Kidney glomerular epithelial cell (primary cell): ENCODE results near the gene NUF2.
"Not testable (repeated sequence)": the region's sequence is repeated elsewhere in the genome, so short reads cannot be mapped to it uniquely, and the experiment has no call there.

Experiments
- DNase-seq: peaks from one replicate; lab custom pipeline; 2025; lab: John Stamatoyannopoulos, UW

The NUF2 gene

DNA sequence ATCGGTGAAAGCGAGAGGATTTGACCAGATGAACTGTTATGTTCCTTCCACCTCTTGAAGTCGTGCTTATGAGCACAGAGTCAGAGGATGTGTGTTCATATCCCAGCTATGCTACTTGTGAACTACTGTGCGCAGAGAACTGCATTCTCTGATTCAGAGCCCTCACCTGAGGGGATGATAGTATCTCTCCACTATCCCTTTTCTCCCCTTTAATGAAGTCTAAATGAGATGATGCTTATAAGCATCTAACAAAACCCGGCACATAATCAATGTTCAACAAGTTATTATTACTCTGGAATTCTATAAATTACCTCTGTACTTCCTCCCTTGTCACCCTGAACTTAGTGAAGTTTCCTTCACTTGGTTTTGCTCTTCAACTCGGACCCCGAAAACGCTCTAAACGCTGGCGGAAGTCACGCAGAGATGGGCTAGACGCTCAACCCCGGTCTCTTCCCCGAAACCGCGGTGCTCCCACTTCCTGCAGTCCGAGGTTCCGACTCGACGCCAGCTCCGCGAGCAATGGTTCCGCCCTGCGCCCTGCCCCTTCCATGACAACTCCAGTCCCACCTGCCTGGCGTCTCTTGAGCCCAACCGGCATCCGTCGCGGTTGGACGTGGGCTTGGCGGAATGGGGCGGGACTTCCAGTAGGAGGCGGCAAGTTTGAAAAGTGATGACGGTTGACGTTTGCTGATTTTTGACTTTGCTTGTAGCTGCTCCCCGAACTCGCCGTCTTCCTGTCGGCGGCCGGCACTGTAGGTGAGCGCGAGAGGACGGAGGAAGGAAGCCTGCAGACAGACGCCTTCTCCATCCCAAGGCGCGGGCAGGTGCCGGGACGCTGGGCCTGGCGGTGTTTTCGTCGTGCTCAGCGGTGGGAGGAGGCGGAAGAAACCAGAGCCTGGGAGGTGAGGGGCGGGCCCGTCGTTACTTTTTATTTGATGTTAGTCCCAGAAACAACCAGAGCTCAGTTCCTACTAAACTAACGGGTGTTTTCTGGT is at the start of gene NUF2:
NUF2 (plus strand) TSS at position 644 of the 995 bp plus-strand sequence. CDS start 4,098 bp downstream, outside the sequence.
- peak; percentile 98 for DNase-seq

DNA sequence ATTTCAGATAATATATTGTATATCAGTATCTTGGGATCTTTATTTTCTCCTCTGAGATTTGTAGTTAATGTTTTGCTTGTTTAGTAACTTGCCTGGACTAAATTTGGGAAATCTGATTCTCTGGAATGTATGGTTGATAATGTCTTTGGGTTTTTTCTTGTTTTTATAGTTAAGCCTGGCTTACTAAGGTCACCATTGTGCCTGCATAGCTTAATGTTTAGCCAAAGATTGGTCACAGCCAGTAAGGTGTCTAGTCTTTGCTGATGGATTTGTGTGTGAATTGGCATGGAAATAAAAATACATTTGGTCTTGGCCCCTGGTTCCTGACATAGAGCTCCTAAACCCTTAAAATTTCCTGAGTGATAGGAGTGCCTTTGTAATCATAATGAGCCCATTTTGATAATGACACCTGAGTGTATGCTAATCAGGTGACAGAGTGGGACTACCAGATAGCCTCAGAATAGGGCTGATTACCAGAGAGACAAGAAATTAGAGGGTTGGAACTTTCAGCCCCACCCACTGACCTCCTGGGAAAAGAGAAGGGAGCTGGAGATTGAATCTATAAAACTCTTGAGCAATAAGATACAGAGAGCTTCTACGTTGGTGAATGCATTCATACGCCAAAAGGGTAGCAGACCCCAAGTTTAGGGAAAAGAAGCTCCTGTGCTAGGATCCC is 47.9 kb upstream of the NUF2 start:
- DNase-seq, result peak; percentile 97

DNA sequence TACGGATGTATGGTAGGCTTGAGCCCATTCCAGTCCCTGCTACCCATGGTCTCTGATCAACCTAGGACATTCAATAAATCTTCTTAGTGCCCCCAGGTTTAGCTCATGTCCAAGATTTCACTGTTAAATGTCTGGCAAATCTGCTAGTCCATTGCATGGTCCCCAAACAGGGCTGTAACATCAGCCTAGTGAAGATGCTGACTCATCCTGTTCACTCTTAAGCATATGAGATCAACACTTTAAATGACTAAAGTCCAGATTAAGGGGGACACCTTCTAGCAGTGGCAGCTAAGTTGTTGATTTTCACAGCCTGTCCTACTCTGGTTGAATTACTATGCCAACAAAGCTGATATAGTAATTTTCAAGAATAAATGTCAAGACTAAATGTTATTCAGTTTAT is 46.5 kb upstream of the NUF2 start:
- no peak for DNase-seq

DNA sequence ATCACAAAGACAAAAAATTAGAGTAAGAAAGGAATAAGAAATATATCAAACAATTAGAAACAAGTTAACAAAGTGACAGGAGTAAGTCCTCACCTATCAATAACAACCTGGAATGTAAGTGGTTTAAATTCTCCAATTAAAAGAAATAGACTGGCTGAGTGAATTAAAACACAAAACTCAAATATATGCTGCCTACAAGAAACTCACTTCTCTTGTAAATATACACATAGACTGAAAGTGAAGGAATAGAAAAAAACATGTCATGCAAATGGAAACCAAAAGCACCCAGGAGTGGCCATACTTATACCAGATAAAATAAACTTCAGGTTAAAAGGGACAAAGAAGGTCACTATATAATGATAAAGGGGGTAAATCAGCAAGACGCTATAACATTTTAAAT is 43.2 kb upstream of the NUF2 start:
- DNase-seq, result no peak

DNA sequence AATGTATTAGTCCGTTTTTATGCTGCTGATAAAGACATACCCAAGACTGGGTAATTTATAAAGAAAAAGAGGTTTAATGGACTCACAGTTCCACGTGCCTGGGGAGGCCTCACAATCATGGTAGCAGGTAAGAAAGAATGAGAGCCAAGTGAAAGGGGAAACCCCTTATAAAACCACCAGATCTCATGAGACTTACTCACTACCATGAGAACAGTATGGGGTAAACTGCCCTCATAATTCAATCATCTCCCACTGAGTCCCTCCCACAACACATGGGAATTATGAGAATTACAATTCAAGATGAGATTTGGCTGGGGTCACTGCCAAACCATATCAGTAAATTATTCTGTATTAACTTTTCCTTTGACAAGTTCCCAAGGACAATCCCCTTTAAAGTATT is 36.9 kb upstream of the NUF2 start:
- DNase-seq, result not testable (repeated sequence)

DNA sequence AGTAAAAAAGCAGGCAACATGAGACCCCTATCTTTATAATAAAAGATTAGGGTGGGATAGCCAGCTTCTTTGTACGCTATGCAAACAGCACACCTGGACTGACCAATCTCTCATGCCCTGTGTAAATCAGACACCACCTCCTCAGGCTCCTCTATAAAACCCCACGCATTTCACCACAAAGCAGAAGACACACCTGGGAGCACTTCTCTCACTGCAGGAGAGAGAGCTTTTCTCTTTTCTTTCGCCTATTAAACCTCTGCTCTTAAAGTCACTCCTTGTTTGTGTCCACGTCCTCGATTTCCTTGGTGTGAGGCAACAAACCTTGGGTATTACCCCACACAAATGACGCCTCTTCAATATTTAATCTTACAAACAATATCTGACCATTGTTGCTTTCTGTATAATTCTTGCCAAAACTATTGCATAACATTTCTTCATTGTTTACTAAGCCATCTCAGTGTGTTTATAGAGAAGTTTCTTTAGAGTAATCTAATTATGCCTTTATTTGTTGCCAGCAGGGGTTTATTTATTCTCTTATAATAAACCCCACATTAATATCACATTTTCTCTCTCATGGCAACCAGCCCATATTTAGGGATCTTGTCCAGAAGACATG is 31.6 kb upstream of the NUF2 start:
- no peak for DNase-seq

DNA sequence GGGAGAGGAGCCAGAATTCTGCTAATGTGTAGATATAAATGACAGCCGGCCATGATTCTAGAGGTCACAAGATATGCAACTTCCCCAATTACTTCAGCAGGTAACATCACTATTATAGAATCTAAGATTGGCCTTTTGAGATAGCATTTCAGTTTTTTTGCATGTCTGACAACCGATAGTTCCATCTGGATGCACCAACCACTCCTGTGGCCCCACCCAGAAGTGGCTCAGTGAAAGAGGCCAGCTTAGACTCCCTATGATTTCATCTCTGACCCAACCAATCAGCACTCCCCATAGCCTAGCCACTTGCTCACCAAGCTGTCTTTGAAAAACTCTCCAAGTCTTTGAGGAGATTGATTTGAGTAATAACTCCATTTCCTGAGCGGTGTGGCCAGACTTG is 30.3 kb upstream of the NUF2 start:
- no peak for DNase-seq

DNA sequence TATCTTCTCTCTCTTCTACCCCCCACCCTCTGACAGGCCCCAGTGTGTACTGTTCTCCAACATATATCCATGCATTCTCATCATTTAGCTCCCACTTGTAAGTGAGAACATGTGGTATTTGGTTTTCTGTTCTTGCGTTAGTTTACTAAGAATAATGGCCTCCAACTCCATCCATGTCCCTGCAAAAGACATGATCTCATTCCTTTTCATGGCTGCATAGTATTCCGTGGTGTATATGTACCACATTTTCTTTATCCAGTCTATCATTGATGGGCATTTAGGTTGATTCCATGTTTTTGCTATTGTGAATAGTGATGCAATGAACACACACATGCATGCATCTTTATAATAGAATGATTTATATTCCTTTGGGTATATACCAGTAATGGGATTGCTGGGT is 29.6 kb upstream of the NUF2 start:
- not testable (repeated sequence) for DNase-seq

DNA sequence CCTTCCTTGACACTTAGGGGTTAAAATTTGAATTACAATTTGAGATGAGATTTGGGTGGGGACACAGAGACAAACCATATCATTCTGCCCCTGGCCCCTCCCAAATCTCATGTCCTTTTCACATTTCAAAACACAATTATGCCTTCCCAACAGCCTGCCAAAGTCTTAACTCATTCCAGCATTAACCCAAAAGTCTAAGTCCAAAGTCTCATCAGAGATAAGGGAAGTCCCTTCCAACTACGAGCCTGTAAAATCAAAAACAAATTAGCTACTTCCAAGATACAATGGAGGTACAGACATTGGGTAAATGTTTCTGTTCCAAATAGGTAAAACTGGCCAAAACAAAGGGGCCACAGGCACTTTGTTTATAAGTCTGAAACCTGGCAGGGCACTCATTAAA is 28.3 kb upstream of the NUF2 start:
- DNase-seq, result not testable (repeated sequence)

DNA sequence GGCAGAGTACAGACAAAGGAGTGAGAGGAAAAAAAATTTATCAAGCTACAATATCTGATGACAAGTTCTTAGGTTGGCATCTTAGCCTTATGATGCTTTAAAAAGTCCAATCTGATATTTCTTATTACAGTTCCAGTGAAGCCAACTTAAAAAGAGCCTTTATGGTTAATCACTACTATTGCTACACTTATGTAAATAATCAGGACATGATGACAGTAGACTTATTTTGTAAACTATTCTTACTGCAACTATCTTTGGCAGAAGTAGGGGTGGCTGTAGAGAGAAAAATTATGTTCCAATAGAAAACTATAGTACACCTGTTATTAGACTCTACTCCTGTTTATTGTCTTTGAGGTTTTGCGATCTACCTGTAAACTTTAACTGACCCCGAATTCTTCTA is 25.8 kb upstream of the NUF2 start:
- no peak for DNase-seq

DNA sequence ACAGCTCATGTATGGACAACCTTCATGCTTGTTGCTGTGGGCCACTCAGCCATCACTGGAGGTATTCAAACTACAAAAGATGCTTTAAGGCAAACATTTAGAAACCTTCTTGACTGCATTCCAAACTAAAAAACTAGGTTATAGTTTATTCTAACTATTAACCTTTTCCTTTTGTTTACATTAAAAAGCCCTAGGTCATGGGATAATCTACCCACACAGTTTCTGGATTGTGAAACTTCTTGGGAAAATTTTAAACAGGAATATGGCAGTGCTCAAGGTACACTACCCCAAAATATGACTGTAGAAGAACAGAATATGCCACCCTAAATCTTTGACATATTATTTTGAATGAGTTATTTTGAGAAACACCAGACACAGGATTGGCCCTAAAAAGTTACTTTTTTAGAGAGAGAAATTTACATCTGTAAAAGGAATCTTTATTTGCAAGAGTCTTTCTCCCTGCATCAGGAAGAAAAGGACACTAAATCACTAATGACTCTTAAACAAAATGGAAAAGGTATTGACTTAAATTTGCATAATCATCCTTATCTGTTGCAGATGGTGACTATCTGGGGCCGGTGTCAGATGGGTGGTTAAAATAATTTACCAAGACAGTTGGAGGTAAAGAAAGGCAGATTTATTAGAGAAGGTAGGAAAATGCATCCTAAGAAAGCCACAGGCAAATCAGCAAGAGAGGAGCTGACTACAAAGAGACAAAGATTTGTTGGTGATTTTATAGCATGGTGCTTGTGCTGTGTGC is 25.1 kb upstream of the NUF2 start:
- DNase-seq, result no peak

DNA sequence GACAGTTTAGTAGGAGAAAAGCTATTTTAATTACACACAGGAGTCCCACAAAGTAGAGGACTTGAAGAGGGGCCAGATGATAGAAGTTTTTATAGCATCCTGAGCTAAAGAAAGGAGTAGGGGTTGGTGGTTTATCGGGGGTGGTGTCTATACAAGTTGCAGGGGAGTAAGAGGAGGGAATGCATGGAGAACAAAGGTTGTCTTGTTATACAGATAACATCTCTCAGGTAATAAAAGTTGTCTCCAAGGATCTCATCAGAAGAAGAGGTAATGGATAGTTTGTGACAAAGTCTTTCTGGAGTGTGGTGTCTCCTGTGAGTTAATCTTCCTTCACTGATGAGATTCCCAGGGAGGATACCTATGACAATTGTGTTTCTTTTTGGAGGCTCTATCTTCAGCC is 23.4 kb upstream of the NUF2 start:
- DNase-seq, result no peak

DNA sequence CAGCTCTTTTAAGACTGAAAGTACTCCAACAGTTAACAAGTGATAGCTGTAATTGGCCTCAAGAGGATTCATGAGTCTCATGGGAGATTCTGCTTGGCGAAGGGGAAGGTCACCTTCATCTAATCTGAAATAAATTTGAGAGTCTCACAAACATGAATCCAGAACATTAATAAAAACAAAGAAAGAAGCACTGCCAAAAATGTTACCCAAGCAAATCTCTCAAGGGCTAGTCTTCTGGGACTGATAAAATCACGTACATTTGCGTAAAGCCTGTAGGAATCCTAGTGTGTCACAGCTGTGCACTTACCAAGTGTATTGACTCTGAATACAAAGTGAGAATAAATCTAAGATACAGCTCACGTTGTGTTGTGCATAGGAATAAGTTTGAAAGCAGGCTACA is 21.2 kb upstream of the NUF2 start:
- DNase-seq, result no peak

DNA sequence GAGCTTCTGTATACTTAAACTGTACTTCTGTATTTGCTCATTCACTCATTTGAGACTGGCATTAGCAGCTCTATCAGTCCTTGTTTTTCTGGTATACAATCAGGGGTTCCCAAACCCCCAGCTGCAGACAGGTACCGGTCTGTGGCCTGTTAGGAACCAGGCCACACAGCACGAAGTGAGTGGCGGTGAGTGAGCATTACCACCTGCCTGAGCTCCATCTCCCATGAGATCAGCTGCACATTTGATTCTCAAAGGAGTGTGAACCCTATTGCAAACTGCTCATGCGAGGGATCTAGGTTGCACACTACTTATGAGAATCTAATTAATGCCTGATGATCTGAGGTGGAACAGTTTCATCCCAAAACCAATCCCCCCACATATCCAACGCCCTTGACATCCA is 18.2 kb upstream of the NUF2 start:
- DNase-seq, result no peak

DNA sequence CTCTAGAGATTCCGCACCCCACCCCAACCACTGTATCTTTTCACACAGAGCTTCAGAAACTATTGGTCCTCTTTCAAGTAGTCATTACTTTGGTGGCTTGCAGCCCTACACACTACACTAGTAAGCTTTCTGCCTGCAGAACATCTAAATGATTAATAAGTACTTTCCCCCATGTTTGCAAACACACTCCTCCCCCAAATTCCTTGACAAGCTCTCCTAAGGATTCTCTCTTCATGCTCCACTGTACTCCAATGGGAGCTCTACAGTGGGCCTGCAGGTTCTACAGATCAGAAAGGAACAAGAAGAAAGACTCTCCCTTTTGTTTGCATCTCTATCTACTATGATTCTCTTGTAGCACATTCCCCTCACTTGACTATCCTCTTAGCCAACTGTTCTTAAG is 16.3 kb upstream of the NUF2 start:
- DNase-seq, result peak; percentile 76

DNA sequence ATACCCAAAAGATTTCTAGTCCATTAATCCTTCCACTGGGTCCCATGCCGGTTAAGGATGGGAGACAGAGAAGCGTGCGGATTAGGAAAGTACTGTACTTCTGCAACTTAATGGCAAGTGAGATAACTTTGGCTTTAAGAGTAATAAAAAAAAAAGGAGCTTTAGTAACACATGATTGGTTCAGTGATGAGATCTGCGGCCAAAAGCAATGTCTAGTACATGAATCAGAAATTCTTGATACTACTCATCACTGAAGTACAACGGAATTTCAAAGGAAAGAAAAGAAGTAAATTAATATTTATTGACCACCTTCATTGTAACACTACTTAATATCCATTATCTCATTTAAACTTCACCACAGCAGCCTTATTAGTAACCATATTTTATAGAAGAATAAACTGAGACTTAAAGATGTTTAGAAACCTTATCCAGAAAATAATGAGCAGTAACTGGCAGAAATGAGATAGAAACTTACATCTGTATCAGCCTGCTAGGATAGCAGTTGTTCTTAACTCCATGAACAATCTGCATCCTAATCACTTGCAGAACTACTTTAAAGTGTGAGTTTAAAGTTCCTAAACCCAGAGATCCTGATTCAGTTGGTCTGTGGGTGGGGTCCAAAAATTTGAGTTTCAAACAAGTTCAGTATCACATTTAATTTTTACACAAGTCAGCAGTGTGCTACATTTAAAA is 14.1 kb upstream of the NUF2 start:
- peak; percentile 97 for DNase-seq

DNA sequence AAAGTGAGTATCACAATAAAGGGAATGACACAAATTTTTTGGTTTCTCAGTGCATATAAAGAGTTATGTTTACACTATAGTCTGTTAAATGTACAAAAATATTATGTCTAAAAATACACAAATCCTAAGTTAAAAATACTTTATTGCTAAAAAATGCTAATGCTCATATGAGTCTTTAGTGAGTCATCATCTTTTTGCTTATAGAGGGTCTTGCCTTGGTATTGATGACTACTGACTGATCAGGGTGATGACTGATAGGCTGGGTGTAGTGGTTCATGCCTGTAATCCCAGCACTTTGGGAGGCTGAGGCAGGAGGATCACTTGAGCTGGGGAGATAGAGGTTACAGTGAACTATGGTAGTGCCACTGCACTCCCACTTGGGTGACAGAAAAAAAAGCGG is 12.9 kb upstream of the NUF2 start:
- DNase-seq, result no peak

DNA sequence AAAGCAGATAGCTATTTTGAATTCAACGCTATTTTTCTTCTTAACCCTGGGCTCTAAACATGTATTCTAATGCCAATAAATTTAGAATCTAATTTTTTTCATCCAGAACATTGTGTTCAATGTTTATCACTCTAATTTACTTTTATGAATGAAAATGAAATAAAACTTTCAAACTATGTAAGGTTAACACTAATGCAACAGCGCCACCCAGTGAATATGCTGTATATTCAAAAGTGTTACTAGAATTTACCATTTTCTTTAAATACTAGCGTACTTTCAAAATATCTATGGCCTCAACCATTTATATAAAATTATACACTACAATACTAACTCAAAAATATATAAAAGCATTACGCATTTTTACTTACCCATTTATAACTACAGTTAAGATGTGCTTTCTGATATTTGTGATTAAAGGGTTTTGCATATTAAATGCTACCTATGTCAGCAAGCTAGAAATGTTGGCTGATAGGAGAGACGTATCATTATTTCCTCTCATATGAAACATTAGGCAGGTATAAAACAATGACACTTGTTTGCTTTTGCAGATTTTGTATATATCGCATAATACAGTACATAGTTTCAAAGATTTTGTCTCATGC is 5.9 kb upstream of the NUF2 start:
- DNase-seq, result peak; percentile 78

DNA sequence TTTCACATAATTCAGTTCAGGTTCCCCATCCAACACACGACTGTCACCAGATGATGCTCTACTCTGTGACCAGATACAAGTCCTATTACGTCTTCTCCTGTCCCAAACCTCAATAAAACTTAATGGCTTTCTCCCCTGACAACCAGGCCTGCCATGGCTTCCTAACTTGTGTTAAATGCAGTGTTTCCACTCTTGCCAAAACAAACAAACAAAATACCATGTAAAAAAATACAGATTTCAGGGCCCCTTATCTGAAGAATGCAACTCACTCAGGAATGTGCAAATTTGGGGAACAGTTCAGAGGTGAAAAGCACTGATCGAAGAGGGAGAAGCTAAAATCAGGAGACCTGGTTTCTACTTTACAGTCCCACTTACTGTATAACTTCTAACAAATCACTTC is 863 bp upstream of the NUF2 start:
- DNase-seq, result peak; percentile 58

DNA sequence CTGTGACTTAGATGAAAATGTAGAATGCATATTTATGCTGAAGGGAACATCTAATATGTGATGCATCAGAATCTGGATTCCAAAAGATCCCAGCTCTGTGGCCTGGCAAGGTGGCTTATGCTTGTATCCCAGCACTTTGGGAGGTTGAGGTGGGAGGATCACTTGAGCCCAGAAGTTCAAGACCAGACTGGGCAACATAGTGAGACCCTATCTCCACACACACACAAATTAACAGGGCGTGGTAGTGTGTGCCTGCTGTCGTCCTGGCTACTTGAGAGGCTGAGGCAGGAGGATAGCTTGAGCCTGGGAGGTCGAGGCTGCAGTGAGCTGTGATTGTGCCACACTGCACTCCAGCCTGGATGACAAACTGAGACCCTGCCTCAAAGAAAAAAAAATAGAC is 1.6 kb downstream of the NUF2 start:
- not testable (repeated sequence) for DNase-seq

DNA sequence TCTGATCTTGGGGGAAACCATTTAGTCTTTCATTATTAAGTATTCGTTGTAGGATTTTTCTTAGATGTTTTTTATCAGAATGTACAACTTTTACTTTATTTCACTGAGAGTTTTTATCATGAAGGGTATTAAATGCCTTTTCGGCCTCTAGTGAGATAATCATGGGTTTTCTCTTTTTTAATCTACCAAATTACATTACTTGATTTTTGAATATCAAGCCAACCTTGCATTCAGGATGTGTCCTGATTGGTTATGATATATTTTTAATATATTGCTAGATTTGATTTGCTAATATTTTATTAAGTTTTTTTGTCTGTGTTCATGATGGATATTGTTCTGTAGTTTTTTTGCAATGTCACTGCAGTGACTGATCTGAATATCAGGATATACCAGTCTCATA is 9.4 kb downstream of the NUF2 start:
- no peak for DNase-seq
